Gastrocnemius medialis (tissue), 4 donors: ENCODE measurements around the gene SRGAP3. TPM values are rescaled to one million over a fixed set of nuclear protein-coding genes. Genes with fewer than 3 reads are reported as not detected.

Experiments used
- ATAC-seq, 2 donors: fragments of 150-250 bp; one replicate each; pipeline ENCODE4 v1.9.1; 2016
- DNase-seq, 2 donors: peaks; one replicate each; pipeline ENCODE4 v3.0.0-alpha.2; 2019
- H3K27ac ChIP-seq, 4 donors: fragments of 200-600 bp; sonication (generic); 1 replicate in 1 of 4; 2 replicates in 3 of 4; pipeline ENCODE4 v1.5.1; 2016 to 2018; ENCODE audit warnings: mild to moderate bottlenecking in 2 of 4, moderate library complexity in 1 of 4
- H3K27me3 ChIP-seq, 3 donors: fragments of 200-600 bp; sonication (generic) in 2 of 3; 1 replicate in 1 of 3; 2 replicates in 2 of 3; pipeline versions ENCODE4 v1.5.1 to v1.6.0; 2016 to 2019; ENCODE audit warnings: mild to moderate bottlenecking in 1 of 3, moderate library complexity in 1 of 3
- H3K36me3 ChIP-seq, 2 donors: fragments of 200-600 bp; sonication (generic) in 1 of 2; one replicate each; pipeline ENCODE4 v1.5.1; 2017 to 2018
- H3K4me1 ChIP-seq, 2 donors: fragments of 200-600 bp; sonication (generic) in 1 of 2; one replicate each; pipeline ENCODE4 v1.5.1; 2016 to 2017; ENCODE audit warnings: mild to moderate bottlenecking in 2 of 2
- H3K4me3 ChIP-seq, 4 donors: fragments of 200-600 bp; sonication (generic) in 3 of 4; 1 replicate in 1 of 4; 2 replicates in 3 of 4; pipeline ENCODE4 v1.5.1; 2016 to 2019; ENCODE audit warnings: mild to moderate bottlenecking in 2 of 4
- H3K9me3 ChIP-seq, 3 donors: fragments of 200-600 bp; sonication (generic) in 2 of 3; 1 replicate in 1 of 3; 2 replicates in 2 of 3; pipeline ENCODE4 v1.5.1; 2016 to 2019
- CTCF ChIP-seq, 5 experiments: fragments of 450-650 bp in 3 of 5; fragments of 200-600 bp in 2 of 5; sonication (generic) in 2 of 5; IDR thresholded peaks in 4 of 5; conservative IDR thresholded peaks in 1 of 5; 1 replicate in 4 of 5; 2 replicates in 1 of 5; pipeline ENCODE4 v1.5.1; 2016 to 2019; ENCODE audit warnings: antibody characterized with exemption in 5 of 5, mild to moderate bottlenecking in 3 of 5, moderate library complexity in 3 of 5
- POLR2A ChIP-seq, 2 donors: fragments of 450-650 bp; IDR thresholded peaks; one replicate each; pipeline ENCODE4 v1.6.1; 2017; ENCODE audit warnings: antibody characterized with exemption in 2 of 2, mild to moderate bottlenecking in 2 of 2, moderate library complexity in 2 of 2
- in situ Hi-C, 4 donors: fragments of 200-750 bp; cut with MboI; loops; one replicate each; pipeline versions ENCODE4 v1.15.0 to v1.8.0; 2017; ENCODE audit warnings: low sequenced_read_pairs in 4 of 4
- intact Hi-C: fragments of 100-400 bp; cut with DNase I; formaldehyde crosslinking; loops from one replicate; pipeline ENCODE4 v1.15.1; 2023; ENCODE audit warnings: low total_unique reads
- total RNA-seq, 4 donors: library from RNA; depleted of rRNA; stranded (reverse); fragments of >200 nt; gene quantifications; one replicate each; pipeline versions ENCODE4 v1.1.0 to v1.2.3, GENCODE V29; 2016

The SRGAP3 gene
- total RNA-seq, 4 donors from 2014 or later = 1.3 to 2.3 (median 1.8) TPM

- H3K27me3 ChIP-seq = no peaks in the 10 kb centered on the region
- H3K36me3 ChIP-seq = no peaks in the 10 kb centered on the region
- peaks cover 2 to 5% of the 10 kb centered on the region in 2 donors for H3K4me1 ChIP-seq
- no peak overlapping the region for H3K4me3 ChIP-seq
- no peak for TF ChIP-seq CTCF (IDR thresholded peaks at IDR 0.05 in 4 of 5, conservative IDR thresholded peaks at IDR 0.05 in 1 of 5)
- TF ChIP-seq POLR2A (IDR thresholded peaks at IDR 0.05) = no peak
- DNase-seq (no peak), ATAC-seq (no peak)
- H3K9me3 ChIP-seq = no peaks in the 10 kb centered on the region
- intact Hi-C loops (no loop called here), in situ Hi-C loops (no loop called here)
- H3K27ac ChIP-seq = no peak overlapping the region
Observed at GRCh38 chr3:9022305-9023225, 226.9 kb downstream of the SRGAP3 start.

DNA sequence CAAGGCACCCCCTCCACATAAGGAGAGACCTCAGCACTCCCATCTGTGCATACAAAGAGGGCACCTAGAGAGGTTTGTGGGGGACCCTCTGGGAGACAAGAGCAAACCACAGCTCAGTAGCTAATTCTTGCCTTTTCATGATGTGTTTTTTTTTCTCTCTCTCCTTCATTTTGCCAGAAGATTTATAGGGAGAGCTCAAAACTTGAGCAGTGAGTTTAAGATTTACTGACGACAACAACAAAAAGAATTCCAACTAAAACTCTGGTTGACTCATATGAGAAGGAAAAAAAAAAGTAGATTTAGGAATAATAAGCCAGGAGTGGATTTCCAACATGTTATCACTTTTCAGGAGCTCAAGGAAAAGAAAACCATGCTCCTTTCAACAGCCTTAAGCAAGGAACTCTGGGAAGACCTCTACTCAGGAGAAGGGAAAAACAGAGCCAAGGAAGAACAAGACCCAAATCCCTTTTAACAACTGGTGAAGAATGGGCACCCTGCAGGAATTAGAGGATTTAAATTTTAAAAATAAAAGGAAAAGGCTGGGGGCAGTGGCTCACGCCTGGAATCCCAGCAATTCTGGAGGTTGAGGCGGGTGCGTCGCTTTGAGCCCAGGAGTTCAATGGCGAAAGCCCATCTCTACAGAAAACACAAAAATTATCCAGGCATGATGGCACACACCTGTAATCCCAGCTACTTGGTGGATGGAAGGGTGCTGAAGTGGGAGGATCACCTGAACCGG is 228.0 kb downstream of the SRGAP3 start:
- in situ Hi-C loops = no loop called here
- DNase-seq = no peak
- Histone ChIP-seq H3K9me3 (no peaks in the 10 kb centered on the region), H3K27ac (no peak overlapping the region), H3K4me3 (no peak overlapping the region), H3K4me1 (no peaks in the 10 kb centered on the region), H3K36me3 (no peaks in the 10 kb centered on the region), H3K27me3 (no peaks in the 10 kb centered on the region)
- no peak for ATAC-seq
- no peak for TF ChIP-seq POLR2A (IDR thresholded peaks at IDR 0.05)
- TF ChIP-seq CTCF (IDR thresholded peaks at IDR 0.05 in 4 of 5, conservative IDR thresholded peaks at IDR 0.05 in 1 of 5) = no peak
- intact Hi-C loops = no loop called here

DNA sequence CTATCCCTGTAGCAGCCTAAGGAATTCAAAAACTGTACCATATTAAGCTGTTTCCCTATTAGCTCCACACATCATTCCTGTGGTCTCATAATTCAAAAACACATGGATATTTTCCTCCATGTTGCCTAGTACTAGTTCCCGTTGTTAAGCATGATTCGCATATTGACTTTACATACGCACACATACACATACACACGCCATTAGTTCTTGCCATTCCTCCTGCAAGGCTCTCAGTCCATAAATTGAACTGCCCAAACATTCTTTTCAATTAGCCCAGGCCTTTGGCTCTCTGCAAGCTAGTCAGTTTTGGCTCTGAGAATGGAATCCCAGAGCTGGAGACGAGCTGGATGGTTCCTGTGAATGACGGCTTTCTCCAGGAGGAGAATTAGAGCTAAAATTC is 229.0 kb downstream of the SRGAP3 start:
- no peak overlapping the region for H3K27ac ChIP-seq
- no peaks in the 10 kb centered on the region for H3K36me3 ChIP-seq

DNA sequence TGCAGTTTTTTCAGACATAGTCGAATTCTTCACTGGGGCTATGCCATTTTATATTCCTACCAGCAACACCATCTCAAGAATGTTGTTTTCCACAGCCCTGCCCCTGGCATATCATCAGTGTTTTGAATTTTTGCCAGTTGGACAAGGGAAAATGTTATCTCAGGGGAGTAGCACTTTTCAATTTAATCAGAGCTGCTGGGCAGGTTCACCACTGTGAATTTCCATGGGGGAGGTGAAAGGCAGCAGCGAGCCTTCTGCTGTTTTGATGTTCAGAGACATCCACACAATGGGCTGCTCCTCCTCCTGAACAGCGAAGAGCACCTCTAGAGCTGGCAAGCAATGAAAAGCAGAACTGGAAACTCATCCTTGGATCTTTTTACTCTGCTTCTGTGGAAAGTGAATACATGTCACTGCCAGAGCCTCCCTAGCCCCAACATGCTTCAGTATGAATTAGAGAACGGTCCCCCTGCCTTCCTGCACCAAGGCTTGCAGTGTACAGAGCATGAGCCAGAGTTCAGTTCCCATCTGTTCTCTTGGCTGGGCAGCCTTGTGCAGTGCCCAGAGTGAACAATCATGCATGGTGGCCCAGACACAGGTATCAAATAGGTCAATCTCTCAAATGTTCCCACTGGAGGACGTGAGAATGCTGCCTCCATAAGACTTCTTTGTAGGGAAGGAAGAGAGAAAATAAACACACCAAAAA is 230.0 kb downstream of the SRGAP3 start:
- DNase-seq = no peak
- Histone ChIP-seq H3K4me3 (no peak overlapping the region), H3K9me3 (no peaks in the 10 kb centered on the region), H3K36me3 (no peaks in the 10 kb centered on the region), H3K4me1 (no peaks in the 10 kb centered on the region), H3K27me3 (no peaks in the 10 kb centered on the region), H3K27ac (no peak overlapping the region)
- in situ Hi-C loops = no loop called here
- intact Hi-C loops = no loop called here
- TF ChIP-seq POLR2A (IDR thresholded peaks at IDR 0.05) (no peak), CTCF (IDR thresholded peaks at IDR 0.05 in 4 of 5, conservative IDR thresholded peaks at IDR 0.05 in 1 of 5) (no peak)
- no peak for ATAC-seq

More for the DNA sequence above, 229.0 kb downstream of the SRGAP3 start:
- ATAC-seq = no peak
- no peak for DNase-seq
- Histone ChIP-seq H3K9me3 (no peaks in the 10 kb centered on the region), H3K27me3 (no peaks in the 10 kb centered on the region), H3K4me1 (no peaks in the 10 kb centered on the region), H3K4me3 (no peak overlapping the region)
- TF ChIP-seq POLR2A (IDR thresholded peaks at IDR 0.05) = no peak
- no peak for TF ChIP-seq CTCF (IDR thresholded peaks at IDR 0.05 in 4 of 5, conservative IDR thresholded peaks at IDR 0.05 in 1 of 5)
- intact Hi-C loops (no loop called here), in situ Hi-C loops (no loop called here)
